T-cell (primary cell): ENCODE results near the gene CAPN13. TPM values are rescaled to one million over a fixed set of nuclear protein-coding genes. Genes with fewer than 3 reads are reported as not detected.
"Not testable (repeated sequence)": the region's sequence is repeated elsewhere in the genome, so short reads cannot be mapped to it uniquely, and the experiment has no call there.

Source experiments
- ATAC-seq, 4 experiments: fragments of 200-7000 bp in 3 of 4; fragments of 150-1000 bp in 1 of 4; cut with Tn5 transposase; replicated peaks in 1 of 4; 1 replicate in 3 of 4; 2 replicates in 1 of 4; pipeline ENCODE4 v1.10.0; 2021; ENCODE audit warnings: moderate library complexity in 3 of 4, mild to moderate bottlenecking in 2 of 4, moderate number of reproducible peaks in 1 of 4
- CTCF ChIA-PET, 2 donors: fragments of 300-600 bp; sonication (Branson Sonifier 250); formaldehyde crosslinking; loops; one replicate each; lab custom pipeline; 2022; ENCODE audit warnings: antibody characterized with exemption in 2 of 2; lab: Charles Lee
- POLR2A ChIA-PET, 2 donors: fragments of 300-600 bp; sonication (Branson Sonifier 250); formaldehyde crosslinking; loops; one replicate each; lab custom pipeline; 2022; ENCODE audit warnings: antibody characterized with exemption in 2 of 2; lab: Charles Lee
- DNase-seq, 35 experiments: peaks; one replicate each; pipeline versions ENCODE4 v3.0.0 to v3.0.0-alpha.2; 2013 to 2023
- H3K27ac ChIP-seq: one replicate; pipeline ENCODE4 v1.5.1; 2013; ENCODE audit warnings: low read length
- H3K27me3 ChIP-seq, 2 experiments: replicated peaks in 1 of 2; 1 replicate in 1 of 2; 2 replicates in 1 of 2; pipeline versions ENCODE4 v1.6.1 to v1.7.0; 2013; ENCODE audit warnings: low read length in 1 of 2, mixed read lengths in 1 of 2; ENCODE audit not compliant: control insufficient read depth in 2 of 2, insufficient read depth in 2 of 2; ENCODE audit errors: extremely low read depth in 1 of 2
- H3K36me3 ChIP-seq, 2 donors: 1 replicate in 1 of 2; 2 replicates in 1 of 2; pipeline versions ENCODE4 v1.6.1 to v1.7.0; 2013; ENCODE audit warnings: low read length in 1 of 2; ENCODE audit not compliant: control insufficient read depth in 2 of 2, insufficient read depth in 1 of 2; ENCODE audit errors: extremely low read depth in 1 of 2
- H3K4me1 ChIP-seq, 2 experiments: 1 replicate in 1 of 2; 2 replicates in 1 of 2; pipeline versions ENCODE4 v1.6.1 to v1.7.0; 2013; ENCODE audit warnings: low read length in 2 of 2, mixed read lengths in 1 of 2; ENCODE audit not compliant: insufficient read depth in 2 of 2, control insufficient read depth in 1 of 2; ENCODE audit errors: extremely low read depth in 1 of 2
- H3K4me3 ChIP-seq, 2 donors: 1 replicate in 1 of 2; 2 replicates in 1 of 2; pipeline versions ENCODE4 v1.5.1 to v1.7.0; 2013; ENCODE audit warnings: mild to moderate bottlenecking in 2 of 2, low read length in 1 of 2, moderate library complexity in 1 of 2; ENCODE audit not compliant: control insufficient read depth in 1 of 2; ENCODE audit errors: extremely low read depth in 1 of 2
- H3K9me3 ChIP-seq: 2 replicates; pipeline ENCODE4 v1.7.0; 2013
- H3K27ac Mint-ChIP-seq, 2 donors: one replicate each; pipeline ENCODE4 v1.8.0; 2020 to 2021; ENCODE audit warnings: mild to moderate bottlenecking in 2 of 2, mixed read lengths in 2 of 2
- H3K27me3 Mint-ChIP-seq, 2 donors: one replicate each; pipeline ENCODE4 v1.8.0; 2021 to 2022; ENCODE audit warnings: mixed read lengths in 2 of 2
- H3K36me3 Mint-ChIP-seq: one replicate; pipeline ENCODE4 v1.8.0; 2021; ENCODE audit warnings: mixed read lengths
- H3K4me1 Mint-ChIP-seq, 3 donors: one replicate each; pipeline ENCODE4 v1.8.0; 2020 to 2022; ENCODE audit warnings: mixed read lengths in 3 of 3, mild to moderate bottlenecking in 1 of 3
- H3K4me3 Mint-ChIP-seq, 3 donors: one replicate each; pipeline ENCODE4 v1.8.0; 2020 to 2022; ENCODE audit warnings: mild to moderate bottlenecking in 3 of 3, mixed read lengths in 3 of 3, moderate library complexity in 3 of 3
- H3K9me3 Mint-ChIP-seq, 3 donors: one replicate each; pipeline ENCODE4 v1.8.0; 2020 to 2022; ENCODE audit warnings: mixed read lengths in 3 of 3
- WGBS: methylation state at CpG from one replicate; pipeline ENCODE4 v1.1.5; 2013; ENCODE audit warnings: missing lambda C conversion rate; ENCODE audit not compliant: insufficient coverage; 5-methylcytosine and 5-hydroxymethylcytosine counted together
- total RNA-seq, 35 experiments: library from RNA in 6 of 35; stranded (reverse) in 6 of 35; fragments of 120-200 nt in 1 of 35; gene quantifications; one replicate each; pipeline versions ENCODE4 v1.2.1 to v1.2.4 and lab custom pipeline; 2013 to 2026

CAPN13 gene
- total RNA-seq, 5 donors from 2014 or later (not counting 1 experiment from before 2014, with no cell fraction given): 0.16 TPM; not detected in 4

DNA sequence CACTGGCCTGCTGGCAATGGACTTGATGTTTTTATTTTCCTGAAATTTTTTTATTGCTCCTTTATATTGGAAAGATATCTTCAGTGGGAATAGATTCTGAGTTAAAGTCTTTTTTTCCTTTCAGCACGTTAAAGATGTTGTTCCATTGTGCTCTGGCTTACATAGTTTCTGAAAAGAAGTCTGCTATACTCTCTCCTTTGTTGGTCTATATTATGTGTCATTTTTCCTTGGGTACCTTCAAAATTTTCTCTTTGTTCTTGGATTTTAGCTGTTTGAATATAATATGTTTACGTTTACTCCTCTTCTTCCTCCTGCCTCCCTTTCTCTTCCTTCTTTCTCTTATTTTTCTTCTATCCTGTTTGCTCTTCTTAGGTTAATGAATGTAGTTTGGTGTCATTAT lies 105.5 kb downstream of the CAPN13 start:
- peaks cover 0 to 15% of the 10 kb centered on the region in 2 experiments for H3K27me3 ChIP-seq
- H3K36me3 ChIP-seq: no peaks in the 10 kb centered on the region
- no peaks in the 10 kb centered on the region for H3K9me3 ChIP-seq
- Mint-ChIP-seq H3K4me1 (no peaks in the 10 kb centered on the region), H3K4me3 (no peak overlapping the region), H3K27me3 (peaks cover 0 to under 1% of the 10 kb centered on the region in 2 donors), H3K27ac (no peak overlapping the region), H3K36me3 (peaks cover 10% of the 10 kb centered on the region), H3K9me3 (peaks cover 16 to 31% (median 24%) of the 10 kb centered on the region in 3 donors)
- H3K4me1 ChIP-seq: peaks cover 0 to 3% of the 10 kb centered on the region in 2 experiments
- DNase-seq (no peak), ATAC-seq (no peak)
- POLR2A ChIA-PET: no interaction called here
- H3K4me3 ChIP-seq: no peak overlapping the region
- H3K27ac ChIP-seq: no peak overlapping the region
- WGBS: no CpG with 5 or more reads among the region's 2 CpGs
- CTCF ChIA-PET: interaction anchor here (0.7 to 1.8 kb wide), 4 partner anchors 8 to 15 kb away, joined by 3 to 14 read pairs (median 4); no protein-coding TSS in a partner anchor

DNA sequence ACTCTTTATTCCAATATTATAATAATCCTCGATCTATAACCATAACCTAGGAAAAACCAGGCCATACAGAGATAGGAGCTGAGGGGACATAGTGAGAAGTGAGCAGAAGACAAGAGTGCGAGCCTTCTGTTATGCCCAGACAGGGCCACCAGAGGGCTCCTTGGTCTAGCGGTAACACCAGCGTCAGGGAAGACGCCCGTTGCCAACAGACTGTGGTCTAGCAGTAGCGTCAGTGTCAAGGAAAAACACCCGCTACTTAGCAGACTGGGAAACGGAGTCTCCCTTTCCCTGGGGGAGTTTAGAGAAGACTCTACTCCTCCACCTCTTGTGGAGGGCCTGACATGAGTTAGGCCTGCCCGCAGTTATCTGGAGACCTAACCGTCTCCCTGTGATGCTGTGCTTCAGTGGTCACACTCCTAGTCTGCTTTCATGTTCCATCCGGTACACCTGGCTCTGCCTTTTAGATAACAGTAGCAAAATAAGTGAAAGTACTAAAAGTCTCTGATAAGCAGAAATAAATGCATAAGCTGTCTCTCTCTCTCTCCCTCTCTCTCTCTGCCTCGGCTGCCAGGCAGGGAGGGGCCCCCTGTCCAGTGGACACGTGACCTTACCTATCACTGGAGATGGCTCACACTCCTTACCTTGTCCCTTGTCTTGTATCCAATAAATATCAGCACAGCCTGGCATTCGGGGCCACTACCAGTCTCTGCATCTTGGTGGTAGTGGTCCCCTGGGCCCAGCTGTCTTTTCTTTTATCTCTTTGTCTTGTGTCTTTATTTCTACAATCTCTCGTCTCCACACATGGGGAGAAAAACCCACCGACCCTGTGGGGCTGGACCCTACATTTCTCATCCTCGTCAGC lies 109.8 kb downstream of the CAPN13 start:
- H3K36me3 ChIP-seq, ATAC-seq, H3K27ac ChIP-seq, H3K27ac Mint-ChIP-seq, H3K36me3 Mint-ChIP-seq, H3K9me3 ChIP-seq, H3K27me3 ChIP-seq, H3K4me1 ChIP-seq, H3K4me3 ChIP-seq, H3K4me3 Mint-ChIP-seq, H3K4me1 Mint-ChIP-seq: not testable (repeated sequence)
- peak in 1 of 35 experiments; percentile 22 for DNase-seq
- ChIA-PET CTCF (interaction anchor here (0.6 to 0.7 kb wide), 2 partner anchors 9 to 567 kb away, joined by 3 read pairs; no protein-coding TSS in a partner anchor), POLR2A (interaction anchor here in 1 of 2 donors (0.7 kb wide), 2 partner anchors 359 to 834 kb away, joined by 3 to 4 read pairs; no protein-coding TSS in a partner anchor)
- peaks cover 4 to 12% of the 10 kb centered on the region in 2 donors for H3K27me3 Mint-ChIP-seq
- 92% methylated on average over 8 of the region's 18 CpGs for WGBS
- peaks cover 13 to 17% (median 13%) of the 10 kb centered on the region in 3 donors for H3K9me3 Mint-ChIP-seq

DNA sequence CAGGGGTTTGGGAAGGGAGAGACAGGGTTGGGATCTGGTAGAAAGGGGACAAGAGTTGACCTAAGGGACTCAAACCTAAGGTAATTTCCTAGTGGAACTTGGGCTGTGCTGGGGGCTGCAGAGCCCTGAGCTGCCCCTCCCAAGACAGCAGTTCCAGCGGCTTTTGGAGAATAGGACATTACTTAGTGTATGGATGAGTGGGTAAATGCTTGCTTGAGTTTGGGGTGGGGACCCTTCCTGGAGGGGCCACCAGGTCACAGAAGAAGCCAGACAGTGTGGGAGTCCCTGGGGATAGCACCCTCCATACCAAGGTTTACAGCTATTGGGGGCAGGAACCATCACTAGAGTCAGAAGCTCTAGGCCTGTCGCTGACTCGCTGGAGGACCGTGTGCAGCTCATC lies 111.5 kb downstream of the CAPN13 start:
- 71% methylated on average over 1 of the region's 4 CpGs for WGBS
- H3K36me3 Mint-ChIP-seq: no peaks in the 10 kb centered on the region
- H3K27me3 ChIP-seq: peaks cover 0 to 10% of the 10 kb centered on the region in 2 experiments
- H3K27me3 Mint-ChIP-seq: peaks cover 4 to 12% of the 10 kb centered on the region in 2 donors
- no peaks in the 10 kb centered on the region for H3K9me3 ChIP-seq
- H3K27ac Mint-ChIP-seq: no peak overlapping the region
- no peaks in the 10 kb centered on the region for H3K4me1 Mint-ChIP-seq
- peaks cover 0 to 6% (median 5%) of the 10 kb centered on the region in 3 donors for H3K9me3 Mint-ChIP-seq
- no peak overlapping the region for H3K4me3 ChIP-seq
- H3K36me3 ChIP-seq: no peaks in the 10 kb centered on the region
- H3K4me3 Mint-ChIP-seq: no peak overlapping the region
- no peak for DNase-seq
- no peak for ATAC-seq
- POLR2A ChIA-PET: no interaction called here
- H3K27ac ChIP-seq: no peak overlapping the region
- no peaks in the 10 kb centered on the region for H3K4me1 ChIP-seq
- CTCF ChIA-PET: interaction anchor here (0.7 to 1.3 kb wide), 3 partner anchors 9 to 16 kb away, joined by 3 to 5 read pairs (median 4); no protein-coding TSS in a partner anchor

DNA sequence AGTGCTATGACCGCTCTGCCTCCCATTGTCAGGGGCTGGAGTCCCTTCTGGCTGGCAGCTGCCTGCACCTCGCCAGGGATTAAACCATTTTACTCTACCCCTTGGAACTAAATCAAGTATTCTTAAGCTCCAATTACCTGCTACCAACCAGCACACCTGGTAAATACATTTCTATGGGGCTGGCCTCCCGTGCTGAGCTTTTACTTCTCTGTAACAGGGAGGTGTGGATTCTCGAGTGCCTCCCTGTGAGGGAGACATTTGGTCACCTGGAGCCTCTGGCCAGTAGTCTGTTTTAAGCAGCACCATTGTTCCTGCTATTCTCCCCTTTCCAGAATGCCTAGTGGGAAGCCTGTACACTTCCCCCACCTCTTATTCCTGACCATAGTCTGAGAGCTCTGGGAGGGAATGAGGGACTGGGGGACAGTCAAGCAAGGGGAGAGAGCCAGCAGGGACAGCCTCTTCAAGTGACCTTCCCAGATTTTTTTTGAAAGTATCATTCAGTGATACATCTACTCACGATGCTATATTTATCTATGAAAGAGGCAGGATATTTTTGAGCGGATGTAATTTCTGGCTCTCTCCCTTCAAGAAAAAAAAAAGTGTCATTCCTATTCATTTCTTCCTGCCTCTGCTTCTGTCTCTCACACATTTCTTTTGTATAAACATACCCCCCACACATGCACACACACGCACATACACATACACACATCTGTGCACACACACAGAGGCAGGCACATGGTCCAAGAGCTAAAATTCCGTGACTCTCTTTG lies 112.8 kb downstream of the CAPN13 start:
- H3K9me3 Mint-ChIP-seq: peaks cover 0 to 6% (median 5%) of the 10 kb centered on the region in 3 donors
- Histone ChIP-seq H3K4me1 (no peaks in the 10 kb centered on the region), H3K9me3 (no peaks in the 10 kb centered on the region), H3K36me3 (no peaks in the 10 kb centered on the region), H3K4me3 (no peak overlapping the region), H3K27ac (no peak overlapping the region), H3K27me3 (peaks cover 0 to 10% of the 10 kb centered on the region in 2 experiments)
- DNase-seq (peak in 1 of 35 experiments; percentile 2), ATAC-seq (no peak)
- no peak overlapping the region for H3K27ac Mint-ChIP-seq
- ChIA-PET CTCF (interaction anchor here (0.6 to 1.6 kb wide), 3 partner anchors 17 to 589 kb away, joined by 4 to 7 read pairs (median 4); no protein-coding TSS in a partner anchor), POLR2A (no interaction called here)
- no peak overlapping the region for H3K4me3 Mint-ChIP-seq
- no peaks in the 10 kb centered on the region for H3K4me1 Mint-ChIP-seq
- 100% methylated on average over 2 of the region's 8 CpGs for WGBS
- H3K36me3 Mint-ChIP-seq: no peaks in the 10 kb centered on the region
- peaks cover 4 to 12% of the 10 kb centered on the region in 2 donors for H3K27me3 Mint-ChIP-seq

- no peak overlapping the region for H3K4me3 Mint-ChIP-seq
- POLR2A ChIA-PET: interaction anchor here in 1 of 2 donors (0.6 kb wide), 1 partner anchor 71 kb away, joined by 3 read pairs; no protein-coding TSS in a partner anchor
- CTCF ChIA-PET: interaction anchor here (0.6 to 1.6 kb wide), 4 partner anchors 8 to 589 kb away, joined by 3 to 7 read pairs (median 4); no protein-coding TSS in a partner anchor
- no peaks in the 10 kb centered on the region for H3K4me1 Mint-ChIP-seq
- H3K4me1 ChIP-seq: no peaks in the 10 kb centered on the region
- H3K9me3 Mint-ChIP-seq: peaks cover 0 to 6% (median 5%) of the 10 kb centered on the region in 3 donors
- H3K27ac Mint-ChIP-seq: no peak overlapping the region
- no peak overlapping the region for H3K27ac ChIP-seq
- H3K27me3 ChIP-seq: peaks cover 0 to 10% of the 10 kb centered on the region in 2 experiments
- H3K36me3 Mint-ChIP-seq: no peaks in the 10 kb centered on the region
- H3K27me3 Mint-ChIP-seq: peaks cover 4 to 12% of the 10 kb centered on the region in 2 donors
- WGBS: no CpG with 5 or more reads among the region's 4 CpGs
- ATAC-seq: no peak
- H3K36me3 ChIP-seq: no peaks in the 10 kb centered on the region
- peak in 1 of 35 experiments; percentile 5 for DNase-seq
- H3K9me3 ChIP-seq: no peaks in the 10 kb centered on the region
- no peak overlapping the region for H3K4me3 ChIP-seq
Observed at GRCh38 chr2:30693821-30694281, 113.4 kb downstream of the CAPN13 start.
